OCI-LY7 (cell line): ENCODE data around the gene CHADL. TPM values are rescaled to one million over a fixed set of nuclear protein-coding genes. Genes with fewer than 3 reads are reported as not detected.

Experiments used
- BruUV-seq: library from RNA; stranded (reverse); fragments of 400-500 nt; replicated peaks from 2 replicates; lab custom pipeline; 2021; lab: Mats Ljungman, UMichigan
- CTCF ChIA-PET: fragments of 300-600 bp; sonication (Branson Sonifier 250); formaldehyde crosslinking; loops from one replicate; lab custom pipeline; 2022; ENCODE audit warnings: antibody characterized with exemption; ENCODE audit not compliant: unreplicated experiment; lab: Charles Lee
- POLR2A ChIA-PET: fragments of 300-600 bp; sonication (Branson Sonifier 250); formaldehyde crosslinking; loops from one replicate; lab custom pipeline; 2022; ENCODE audit warnings: antibody characterized with exemption; lab: Charles Lee
- DNase-seq: peaks from one replicate; pipeline ENCODE4 v3.0.0-alpha.2; 2015; ENCODE audit warnings: low spot score
- H2AFZ ChIP-seq: fragments of 200-600 bp; sonication (generic), shearing (Covaris generic); 2 replicates; pipeline ENCODE4 v1.6.1; 2014; ENCODE audit warnings: mild to moderate bottlenecking, antibody characterized with exemption, low read length, moderate library complexity
- H3K27ac ChIP-seq: fragments of 200-600 bp; sonication (generic); 2 replicates; pipeline ENCODE4 v1.5.1; 2014; ENCODE audit warnings: mixed run types, low read depth, mild to moderate bottlenecking, moderate library complexity, low read length, inconsistent platforms; ENCODE audit not compliant: poor library complexity, severe bottlenecking
- H3K36me3 ChIP-seq: fragments of 200-600 bp; sonication (generic); 2 replicates; pipeline ENCODE4 v1.6.1; 2014; ENCODE audit warnings: mild to moderate bottlenecking, antibody characterized with exemption, low read length, moderate library complexity, mixed read lengths; ENCODE audit not compliant: insufficient read depth
- H3K4me1 ChIP-seq: fragments of 200-600 bp; sonication (generic); 2 replicates; pipeline ENCODE4 v1.5.1; 2014; ENCODE audit warnings: mild to moderate bottlenecking, low read length; ENCODE audit not compliant: insufficient read depth, poor library complexity, severe bottlenecking
- H3K4me2 ChIP-seq: fragments of 200-600 bp; sonication (generic); 2 replicates; pipeline ENCODE4 v1.6.1; 2014; ENCODE audit warnings: mild to moderate bottlenecking, low read length
- H3K4me3 ChIP-seq: fragments of 200-600 bp; sonication (generic); 2 replicates; pipeline ENCODE4 v1.5.1; 2014; ENCODE audit warnings: mild to moderate bottlenecking, low read depth, low read length; ENCODE audit not compliant: poor library complexity, severe bottlenecking
- H3K79me2 ChIP-seq: fragments of 200-600 bp; sonication (generic); 2 replicates; pipeline ENCODE4 v1.6.1; 2016; ENCODE audit warnings: low read depth, mild to moderate bottlenecking, low read length, moderate library complexity, mixed read lengths; ENCODE audit not compliant: insufficient read depth
- H3K9me2 ChIP-seq: fragments of 200-600 bp; sonication (generic); 2 replicates; pipeline ENCODE4 v1.6.1; 2016; ENCODE audit warnings: mild to moderate bottlenecking, low read length, mixed read lengths; ENCODE audit not compliant: insufficient read depth
- H3K9me3 ChIP-seq: fragments of 200-600 bp; sonication (generic); 2 replicates; pipeline ENCODE4 v1.6.1; 2014; ENCODE audit warnings: mild to moderate bottlenecking, mixed run types, low read length, mixed read lengths
- H4K20me1 ChIP-seq: fragments of 200-600 bp; sonication (generic); 2 replicates; pipeline ENCODE4 v1.6.1; 2014; ENCODE audit warnings: mild to moderate bottlenecking, antibody characterized with exemption, low read length, moderate library complexity, mixed read lengths; ENCODE audit not compliant: insufficient read depth
- CTCF ChIP-seq: fragments of 200-600 bp; sonication (generic); conservative IDR thresholded peaks from 2 replicates; pipeline ENCODE4 v1.5.1; 2014; ENCODE audit warnings: mild to moderate bottlenecking, antibody characterized with exemption, low read length, moderate library complexity, mixed read lengths
- EZH2phosphoT487 ChIP-seq: fragments of 200-600 bp; sonication (generic); IDR thresholded peaks from 2 replicates; pipeline ENCODE4 v1.6.1; 2018; ENCODE audit warnings: low read depth, borderline replicate concordance, mild to moderate bottlenecking, mixed run types, antibody characterized with exemption, low read length, moderate library complexity, mixed read lengths
- intact Hi-C: fragments of 100-400 bp; cut with micrococcal nuclease; formaldehyde crosslinking; loops from one replicate; pipeline ENCODE4 v1.10.0; 2022; ENCODE audit not compliant: unreplicated experiment
- total RNA-seq, 2 experiments: library from RNA; depleted of rRNA in 1 of 2; stranded (reverse); fragments of >200 nt in 1 of 2; shearing (Covaris generic) in 1 of 2; gene quantifications; 2 replicates each; pipeline ENCODE4 v1.2.3, GENCODE V29; 2014 to 2022

The CHADL gene
- total RNA-seq, 2 experiments from 2014 or later: 0.42 to 0.60 TPM

GRCh38 chr22:41231369-41231768, 9.4 kb downstream of the CHADL start:
- ChIA-PET CTCF (no interaction called here), POLR2A (no interaction called here)
- Histone ChIP-seq H3K4me3 (no peak overlapping the region), H3K27ac (no peak overlapping the region), H3K9me3 (no peaks in the 10 kb centered on the region), H2AFZ (no peak overlapping the region), H3K36me3 (peaks cover 17% of the 10 kb centered on the region; the same call in 1 of the 2 replicates), H4K20me1 (no peaks in the 10 kb centered on the region), H3K79me2 (no peaks in the 10 kb centered on the region), H3K4me1 (no peaks in the 10 kb centered on the region), H3K9me2 (no peaks in the 10 kb centered on the region), H3K4me2 (no peak overlapping the region)
- no TSS peak for BruUV-seq
- TF ChIP-seq CTCF (no peak), EZH2phosphoT487 (no peak)
- intact Hi-C loops: no loop called here
- no peak for DNase-seq

- no peaks in the 10 kb centered on the region for H3K9me2 ChIP-seq
- no peak for DNase-seq
- H3K4me2 ChIP-seq: no peak overlapping the region
- no peaks in the 10 kb centered on the region for H3K79me2 ChIP-seq
- peaks cover 25% of the 10 kb centered on the region; the same call in 1 of the 2 replicates for H3K36me3 ChIP-seq
- no peaks in the 10 kb centered on the region for H3K9me3 ChIP-seq
- no peaks in the 10 kb centered on the region for H4K20me1 ChIP-seq
- no TSS peak for BruUV-seq
- no peaks in the 10 kb centered on the region for H3K4me1 ChIP-seq
- H3K27ac ChIP-seq: no peak overlapping the region
- ChIA-PET CTCF (no interaction called here), POLR2A (no interaction called here)
- no peak overlapping the region for H3K4me3 ChIP-seq
- TF ChIP-seq CTCF: no peak
- TF ChIP-seq EZH2phosphoT487: no peak
- intact Hi-C loops: no loop called here
- H2AFZ ChIP-seq: no peak overlapping the region
Observed at GRCh38 chr22:41230401-41230785, 10.3 kb downstream of the CHADL start.

- DNase-seq: no peak
- intact Hi-C loops: no loop called here
- H2AFZ ChIP-seq: no peak overlapping the region
- TF ChIP-seq CTCF: no peak
- no peak for TF ChIP-seq EZH2phosphoT487
- no TSS peak for BruUV-seq
- ChIA-PET POLR2A (no interaction called here), CTCF (no interaction called here)
- no peak overlapping the region for H3K4me2 ChIP-seq
- no peak overlapping the region for H3K4me3 ChIP-seq
- H3K79me2 ChIP-seq: no peaks in the 10 kb centered on the region
- no peak overlapping the region for H3K27ac ChIP-seq
- H3K36me3 ChIP-seq: peaks cover 30% of the 10 kb centered on the region; the same call in 1 of the 2 replicates
- no peaks in the 10 kb centered on the region for H3K4me1 ChIP-seq
- no peaks in the 10 kb centered on the region for H3K9me3 ChIP-seq
- H4K20me1 ChIP-seq: no peaks in the 10 kb centered on the region
- H3K9me2 ChIP-seq: no peaks in the 10 kb centered on the region
Observed at GRCh38 chr22:41229730-41230400, 10.9 kb downstream of the CHADL start.
